Ovary (tissue), 9 donors: Measurements from ENCODE around the gene RFFL. TPM values are rescaled to one million over a fixed set of nuclear protein-coding genes. Genes with fewer than 3 reads are reported as not detected.

ENCODE experiments used
- DNase-seq, 5 donors: peaks; one replicate each; pipeline ENCODE4 v3.0.0-alpha.2; 2019 to 2020
- H3K27ac ChIP-seq, 2 donors: fragments of 200-600 bp; one replicate each; pipeline versions ENCODE4 v1.5.1 to v1.8.0; 2019 to 2022
- H3K27me3 ChIP-seq: fragments of 200-600 bp; one replicate; pipeline ENCODE4 v1.8.0; 2022
- H3K36me3 ChIP-seq: fragments of 200-600 bp; sonication (generic); one replicate; pipeline ENCODE4 v1.5.1; 2019
- H3K4me1 ChIP-seq: one replicate; pipeline ENCODE4 v1.8.1; 2013; ENCODE audit warnings: mild to moderate bottlenecking, moderate library complexity; ENCODE audit not compliant: insufficient read depth
- H3K4me3 ChIP-seq: fragments of 200-600 bp; sonication (generic); one replicate; pipeline ENCODE4 v1.5.1; 2017
- H3K9me3 ChIP-seq, 2 donors: fragments of 200-600 bp in 1 of 2; sonication (generic) in 1 of 2; one replicate each; pipeline versions ENCODE4 v1.5.1 to v1.8.1; 2013 to 2019; ENCODE audit warnings: mild to moderate bottlenecking in 1 of 2, moderate library complexity in 1 of 2
- EP300 ChIP-seq: sonication (generic); formaldehyde crosslinking; IDR thresholded peaks from one replicate; pipeline ENCODE4 v1.6.1; 2017; ENCODE audit warnings: antibody characterized with exemption
- POLR2A ChIP-seq: fragments of 450-650 bp; IDR thresholded peaks from one replicate; pipeline ENCODE4 v1.6.1; 2017; ENCODE audit warnings: antibody characterized with exemption, mild to moderate bottlenecking, moderate library complexity
- WGBS, 3 donors: extraction: QIAGEN DNeasy Blood & Tissue Kit in 1 of 3; methylation state at CpG; one replicate each; pipeline versions ENCODE4 v1.1.5 to v1.1.7; 2013 to 2017; 5-methylcytosine and 5-hydroxymethylcytosine counted together
- intact Hi-C, 4 donors: fragments of 100-400 bp; cut with DNase I; formaldehyde crosslinking; loops; one replicate each; pipeline versions ENCODE4 v1.11.0 to v1.15.1; 2022 to 2023
- polyA plus RNA-seq, 2 donors: library from polyadenylated mRNA; stranded (reverse); fragments of 200-250 nt in 1 of 2; fragments of 350-450 nt in 1 of 2; fragmentation: Illumina TruSeq in 1 of 2; extraction: RNeasy Lipid Tissue Mini Kit (QIAGEN cat#74804) in 1 of 2; gene quantifications; one replicate each; pipeline ENCODE4 v1.2.3, GENCODE V29; 2013 to 2014
- total RNA-seq, 7 donors: library from RNA; depleted of rRNA in 2 of 7; stranded (reverse); fragments of >200 nt in 2 of 7; fragmentation: NEBNext Ultra II Directional in 3 of 7; extraction: Animal tissue kit (Norgen Biotek cat#: 25700) in 3 of 7; gene quantifications; one replicate each; pipeline versions ENCODE4 v1.1.0 to v1.2.4, GENCODE V29; 2016 to 2023
- TF ChIP-seq, protein P1 (sequence below), 3 donors: fragments of 450-650 bp in 2 of 3; fragments of 200-600 bp in 1 of 3; IDR thresholded peaks; one replicate each; pipeline versions ENCODE4 v1.5.1 to v1.8.0; 2016 to 2022; ENCODE audit warnings: antibody characterized with exemption in 3 of 3, mild to moderate bottlenecking in 1 of 3
- donor health status: DM: no; HTN: no; CAD: no; lungs with moderate emphysema.
- donor health status: DM: no; HTN: no; CAD: no.
- donor health status: Bipolar disorder and iron deficiency.
- donor health status: DM: yes; HTN: yes; CAD: no.
- donor health status: DM: no; HTN: no; CAD: no.
- donor health status: DM: yes; HTN: yes; CAD: no.

RFFL gene
- total and polyA plus RNA-seq, 9 donors = 6.3 to 23.9 (median 18.5) TPM

DNA sequence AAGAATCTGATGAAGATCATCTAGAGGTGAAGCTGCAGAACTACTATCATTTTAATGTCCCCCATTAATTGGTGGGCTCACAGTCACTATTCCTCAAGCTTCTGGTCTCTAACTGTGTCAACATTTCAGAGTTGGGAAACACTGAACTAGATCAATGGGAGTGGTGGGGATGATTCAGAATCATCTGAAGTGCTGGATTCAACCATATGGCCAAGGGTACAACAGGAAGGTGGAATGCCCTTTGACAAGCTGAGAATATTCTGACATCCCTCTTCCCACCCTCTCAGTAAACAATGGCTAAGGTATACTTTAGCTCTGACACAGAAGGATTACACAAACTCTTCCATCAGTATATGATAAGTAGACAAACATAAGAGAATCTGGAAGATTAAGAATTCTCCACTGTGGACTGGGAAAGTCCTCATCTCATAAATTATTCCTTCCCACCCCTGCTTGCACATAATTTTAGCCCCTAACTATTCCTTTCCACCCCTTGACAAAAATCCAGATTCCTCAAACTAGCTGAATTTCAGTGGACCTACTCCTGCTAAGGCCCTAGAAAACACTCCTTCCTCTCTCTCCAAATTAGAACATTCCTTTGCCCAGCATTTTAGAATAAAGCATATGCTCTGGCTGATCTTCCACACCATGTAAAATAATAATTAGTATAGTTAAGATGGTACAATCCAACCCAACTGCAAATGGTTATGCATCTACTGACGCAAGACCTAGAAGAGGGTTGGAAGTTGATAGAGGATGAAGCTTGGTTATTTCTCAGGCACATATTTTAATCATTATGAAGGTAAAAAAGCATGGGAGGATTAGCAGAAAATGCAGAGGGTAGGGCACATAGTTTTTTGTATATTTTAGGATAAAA, 16.3 kb upstream of the RFFL start:
- intact Hi-C loops = loop anchor here in 3 of 4 donors (10.0 kb wide), 3 partner anchors 85 to 115 kb away; partner anchors contain the start of genes CCT6B (in 2 of the 3), ZNF830 (in 2 of the 3) and LIG3 (in 1 of the 3)
- Histone ChIP-seq H3K27me3 (no peaks in the 10 kb centered on the region), H3K4me3 (no peak overlapping the region), H3K4me1 (no peaks in the 10 kb centered on the region), H3K36me3 (no peaks in the 10 kb centered on the region), H3K27ac (no peak overlapping the region), H3K9me3 (no peaks in the 10 kb centered on the region)
- no peak for DNase-seq
- TF ChIP-seq POLR2A = no peak
- TF ChIP-seq EP300 = no peak
- TF ChIP-seq, protein P1, sequence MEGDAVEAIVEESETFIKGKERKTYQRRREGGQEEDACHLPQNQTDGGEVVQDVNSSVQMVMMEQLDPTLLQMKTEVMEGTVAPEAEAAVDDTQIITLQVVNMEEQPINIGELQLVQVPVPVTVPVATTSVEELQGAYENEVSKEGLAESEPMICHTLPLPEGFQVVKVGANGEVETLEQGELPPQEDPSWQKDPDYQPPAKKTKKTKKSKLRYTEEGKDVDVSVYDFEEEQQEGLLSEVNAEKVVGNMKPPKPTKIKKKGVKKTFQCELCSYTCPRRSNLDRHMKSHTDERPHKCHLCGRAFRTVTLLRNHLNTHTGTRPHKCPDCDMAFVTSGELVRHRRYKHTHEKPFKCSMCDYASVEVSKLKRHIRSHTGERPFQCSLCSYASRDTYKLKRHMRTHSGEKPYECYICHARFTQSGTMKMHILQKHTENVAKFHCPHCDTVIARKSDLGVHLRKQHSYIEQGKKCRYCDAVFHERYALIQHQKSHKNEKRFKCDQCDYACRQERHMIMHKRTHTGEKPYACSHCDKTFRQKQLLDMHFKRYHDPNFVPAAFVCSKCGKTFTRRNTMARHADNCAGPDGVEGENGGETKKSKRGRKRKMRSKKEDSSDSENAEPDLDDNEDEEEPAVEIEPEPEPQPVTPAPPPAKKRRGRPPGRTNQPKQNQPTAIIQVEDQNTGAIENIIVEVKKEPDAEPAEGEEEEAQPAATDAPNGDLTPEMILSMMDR (IDR thresholded peaks at IDR 0.05) = no peak
- WGBS, 3 donors = 97 to 99% (median 98%) methylated on average over 1 of the region's 1 CpG

DNA sequence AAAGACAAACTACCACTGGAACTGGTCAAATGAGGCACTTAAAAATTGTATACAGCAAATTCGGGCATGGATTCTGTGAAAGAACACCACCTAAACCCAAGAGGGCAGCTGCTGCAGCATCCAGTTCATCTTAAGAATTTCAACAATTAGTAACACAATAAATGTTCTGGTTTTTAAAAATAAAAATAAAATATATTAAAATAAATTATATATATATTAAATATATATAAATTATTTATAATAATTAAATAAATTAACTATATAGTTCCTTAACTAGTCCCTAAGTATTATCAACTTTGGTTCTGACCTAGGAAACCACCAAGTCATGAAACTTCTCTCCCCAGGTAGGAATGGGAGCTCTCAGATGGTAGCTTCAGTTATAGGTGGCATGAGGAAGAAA, 13.4 kb upstream of the RFFL start:
- WGBS, 3 donors = 91 to 100% (median 92%) methylated on average over 1 of the region's 1 CpG
- Histone ChIP-seq H3K27me3 (no peaks in the 10 kb centered on the region), H3K9me3 (no peaks in the 10 kb centered on the region), H3K4me3 (no peak overlapping the region), H3K36me3 (no peaks in the 10 kb centered on the region), H3K27ac (no peak overlapping the region), H3K4me1 (no peaks in the 10 kb centered on the region)
- no peak for DNase-seq
- no peak for TF ChIP-seq EP300
- TF ChIP-seq, protein P1 (IDR thresholded peaks at IDR 0.05) = no peak
- TF ChIP-seq POLR2A = no peak
- intact Hi-C loops = no loop called here

DNA sequence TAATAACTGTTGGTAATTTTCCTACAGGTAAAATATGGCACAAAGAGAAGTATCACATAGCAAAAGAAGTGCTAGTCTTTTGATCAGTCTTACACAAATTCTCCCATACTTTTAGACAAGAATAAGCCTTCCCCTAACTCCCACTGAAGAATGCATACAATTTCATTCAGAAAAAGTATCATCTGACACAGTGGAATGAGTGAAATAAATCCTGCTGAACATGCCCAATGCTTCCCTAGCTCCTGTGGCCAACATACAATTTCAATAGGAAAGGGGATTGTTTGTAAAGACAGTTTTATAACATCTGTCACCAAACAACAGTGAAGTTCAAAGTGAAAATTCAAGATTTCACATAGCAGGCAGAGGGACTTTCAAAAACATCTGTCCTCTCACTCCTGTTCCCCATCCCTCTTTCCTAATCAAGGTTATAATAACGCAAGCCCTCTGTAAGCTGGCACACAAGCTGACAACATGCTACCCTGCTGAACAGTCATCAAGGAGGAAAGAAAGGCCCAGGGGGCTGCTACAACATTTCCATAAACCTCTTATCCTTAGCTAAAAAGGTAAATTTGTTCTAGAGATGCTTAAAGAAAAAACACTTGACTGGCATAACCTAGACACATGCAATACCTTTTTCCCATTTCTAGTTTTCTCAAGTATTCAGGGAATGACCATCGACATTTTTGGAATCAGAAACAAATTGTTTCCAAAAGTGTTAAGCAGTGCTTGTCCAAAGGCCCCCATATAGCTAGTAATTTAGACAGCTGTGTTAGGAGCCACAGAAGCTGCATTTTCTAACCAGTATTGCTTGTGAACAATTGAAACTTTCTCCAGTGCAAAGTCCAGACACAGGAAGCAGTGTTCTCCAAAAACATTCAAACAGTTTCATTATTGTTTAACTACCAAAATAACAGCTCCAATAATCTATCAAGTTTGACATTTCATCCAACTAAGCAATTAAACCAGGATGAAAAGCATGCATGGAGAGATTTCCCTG, 11.5 kb upstream of the RFFL start:
- no peak overlapping the region for H3K4me3 ChIP-seq
- H3K27me3 ChIP-seq = no peaks in the 10 kb centered on the region
- DNase-seq = no peak
- H3K4me1 ChIP-seq = no peaks in the 10 kb centered on the region
- H3K36me3 ChIP-seq = no peaks in the 10 kb centered on the region
- TF ChIP-seq, protein P1 (IDR thresholded peaks at IDR 0.05) = no peak
- no peak for TF ChIP-seq EP300
- TF ChIP-seq POLR2A = no peak
- 55 to 76% (median 61%) methylated on average over 2 of the region's 2 CpGs for WGBS, 3 donors
- H3K9me3 ChIP-seq = no peaks in the 10 kb centered on the region
- intact Hi-C loops = no loop called here
- no peak overlapping the region for H3K27ac ChIP-seq

DNA sequence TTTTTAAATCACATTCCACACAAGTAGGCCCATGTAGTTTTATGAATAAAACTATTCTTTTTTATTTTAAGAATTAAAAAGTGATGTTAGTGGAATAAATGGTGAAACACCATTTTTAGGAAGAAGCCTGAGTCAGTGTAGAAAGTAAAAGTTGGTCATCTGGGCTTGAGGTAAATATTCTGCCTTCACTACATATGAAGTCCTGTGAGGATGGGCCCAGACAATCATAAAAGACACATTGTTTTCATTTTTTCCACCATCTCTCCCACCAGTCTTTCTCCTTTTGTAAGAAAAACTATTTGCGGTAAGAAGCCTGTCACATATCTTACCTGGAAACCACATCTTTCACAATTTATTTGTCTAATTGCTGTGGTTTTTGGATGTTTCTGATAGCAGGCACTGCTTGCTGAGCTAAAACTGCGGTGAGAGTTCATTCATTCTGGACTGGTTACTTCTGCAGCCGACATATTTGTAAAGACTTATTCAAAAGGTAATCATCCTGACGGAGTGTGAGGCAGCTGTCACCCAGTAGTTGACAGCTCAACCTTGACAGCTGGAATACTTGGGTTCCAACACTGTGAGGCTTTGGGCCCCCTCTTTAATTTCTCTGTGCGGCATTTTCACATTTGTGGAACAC, 10.6 kb upstream of the RFFL start:
- Histone ChIP-seq H3K9me3 (no peaks in the 10 kb centered on the region), H3K36me3 (no peaks in the 10 kb centered on the region), H3K4me3 (no peak overlapping the region), H3K4me1 (no peaks in the 10 kb centered on the region), H3K27me3 (no peaks in the 10 kb centered on the region), H3K27ac (no peak overlapping the region)
- TF ChIP-seq, protein P1 (IDR thresholded peaks at IDR 0.05) = no peak
- TF ChIP-seq EP300 (no peak), POLR2A (no peak)
- intact Hi-C loops = no loop called here
- no peak for DNase-seq
- 87 to 90% (median 89%) methylated on average over 5 of the region's 5 CpGs for whole genome bisulfite sequencing, 3 donors
